GM06990 (cell line): ENCODE measurements around the gene EML3.

Experiments
- DNase-seq: peaks from one replicate; pipeline ENCODE4 v3.0.0-alpha.2; 2011; ENCODE audit not compliant: insufficient read length; ENCODE audit errors: extremely low read depth
- H3K27me3 ChIP-seq: replicated peaks from 2 replicates; pipeline ENCODE4 v1.6.0; 2011; ENCODE audit warnings: low read length; ENCODE audit not compliant: control insufficient read depth, insufficient read depth
- H3K36me3 ChIP-seq: 2 replicates; pipeline ENCODE4 v1.5.1; 2011; ENCODE audit warnings: low read length; ENCODE audit not compliant: control insufficient read depth, insufficient read depth
- H3K4me3 ChIP-seq: replicated peaks from 2 replicates; pipeline ENCODE4 v1.5.1; 2011; ENCODE audit warnings: low read depth, mild to moderate bottlenecking, control low read depth, low read length
- CTCF ChIP-seq: IDR thresholded peaks from 2 replicates; pipeline ENCODE4 v1.5.1; 2011; ENCODE audit warnings: low read length, control low read depth, mild to moderate bottlenecking, inconsistent platforms; ENCODE audit not compliant: insufficient read depth, poor library complexity, severe bottlenecking

The EML3 gene

GRCh38 chr11:62607714-62608113 lies 4.9 kb downstream of the EML3 start:
- TF ChIP-seq CTCF = no peak
- peaks cover 10% of the 10 kb centered on the region for H3K36me3 ChIP-seq
- no peak overlapping the region for H3K4me3 ChIP-seq
- no peak for DNase-seq
- no peaks in the 10 kb centered on the region for H3K27me3 ChIP-seq

- TF ChIP-seq CTCF = no peak
- no peak for DNase-seq
- no peaks in the 10 kb centered on the region for H3K27me3 ChIP-seq
- H3K36me3 ChIP-seq = peaks cover 10% of the 10 kb centered on the region
- no peak overlapping the region for H3K4me3 ChIP-seq
These were observed 6.7 kb downstream of the EML3 start for GRCh38 chr11:62605902-62606301.

GRCh38 chr11:62605467-62605866 lies 7.1 kb downstream of the EML3 start:
- Histone ChIP-seq H3K36me3 (peaks cover 10% of the 10 kb centered on the region), H3K27me3 (no peaks in the 10 kb centered on the region), H3K4me3 (no peak overlapping the region)
- TF ChIP-seq CTCF = no peak
- DNase-seq = no peak

GRCh38 chr11:62604460-62605120 lies 8.0 kb downstream of the EML3 start:
- DNase-seq = no peak
- H3K27me3 ChIP-seq = no peaks in the 10 kb centered on the region
- peaks cover 12% of the 10 kb centered on the region for H3K36me3 ChIP-seq
- no peak overlapping the region for H3K4me3 ChIP-seq
- no peak for TF ChIP-seq CTCF

- H3K36me3 ChIP-seq = peaks cover 12% of the 10 kb centered on the region
- H3K27me3 ChIP-seq = no peaks in the 10 kb centered on the region
- no peak for TF ChIP-seq CTCF
- no peak overlapping the region for H3K4me3 ChIP-seq
- DNase-seq = no peak
These were observed 8.7 kb downstream of the EML3 start for GRCh38 chr11:62603776-62604299.

- no peak for DNase-seq
- Histone ChIP-seq H3K27me3 (no peaks in the 10 kb centered on the region), H3K4me3 (no peak overlapping the region), H3K36me3 (peaks cover 16% of the 10 kb centered on the region)
- no peak for TF ChIP-seq CTCF
These were observed 9.5 kb downstream of the EML3 start for GRCh38 chr11:62603072-62603408.
